HG03095 (cell line): ENCODE measurements around the gene PHC2.

Source experiments
- ATAC-seq: cut with Tn5 transposase; IDR thresholded peaks from one replicate; pipeline ENCODE4 v1.9.1; 2021; ENCODE audit warnings: moderate library complexity; ENCODE audit not compliant: unreplicated experiment

The PHC2 gene

DNA sequence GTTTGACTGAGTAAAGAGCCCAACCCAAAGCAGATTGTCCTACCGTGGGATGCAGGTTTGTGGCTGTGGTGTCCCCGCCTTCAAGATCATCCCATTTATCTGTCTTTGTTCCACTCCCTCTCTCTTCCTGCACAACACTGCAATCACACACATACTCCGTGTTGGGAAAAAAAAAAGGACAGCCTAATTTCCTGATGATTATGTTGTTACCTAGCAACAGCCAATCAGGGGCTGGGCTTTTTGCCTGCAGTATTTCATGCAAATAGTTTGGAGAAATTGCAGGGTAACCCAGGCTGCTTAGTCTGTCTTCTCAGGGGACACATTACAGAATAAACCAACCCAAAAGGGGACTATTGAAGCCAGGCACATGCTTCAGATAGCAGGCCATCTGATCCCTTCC lies 38.3 kb downstream of the PHC2 start:
- no peak for ATAC-seq

DNA sequence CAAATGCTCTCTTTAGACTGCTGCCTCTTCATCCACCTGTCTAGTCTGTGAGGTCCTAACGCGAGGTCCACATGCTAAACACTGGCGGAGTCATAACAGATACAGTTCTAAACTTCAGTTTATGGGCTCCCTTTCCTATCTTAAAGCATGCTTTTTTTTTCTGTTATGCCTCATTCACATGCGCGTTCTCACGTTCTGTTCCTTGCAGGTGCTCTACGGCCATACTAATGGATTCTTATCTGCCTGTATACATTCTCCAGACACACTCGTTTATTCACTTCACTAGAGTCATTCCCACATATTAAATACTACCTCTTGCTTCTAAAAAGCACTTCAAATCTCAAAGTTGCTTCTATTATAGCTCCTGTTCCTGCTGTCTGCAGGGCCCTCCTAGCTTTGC lies 38.7 kb downstream of the PHC2 start:
- ATAC-seq = no peak

DNA sequence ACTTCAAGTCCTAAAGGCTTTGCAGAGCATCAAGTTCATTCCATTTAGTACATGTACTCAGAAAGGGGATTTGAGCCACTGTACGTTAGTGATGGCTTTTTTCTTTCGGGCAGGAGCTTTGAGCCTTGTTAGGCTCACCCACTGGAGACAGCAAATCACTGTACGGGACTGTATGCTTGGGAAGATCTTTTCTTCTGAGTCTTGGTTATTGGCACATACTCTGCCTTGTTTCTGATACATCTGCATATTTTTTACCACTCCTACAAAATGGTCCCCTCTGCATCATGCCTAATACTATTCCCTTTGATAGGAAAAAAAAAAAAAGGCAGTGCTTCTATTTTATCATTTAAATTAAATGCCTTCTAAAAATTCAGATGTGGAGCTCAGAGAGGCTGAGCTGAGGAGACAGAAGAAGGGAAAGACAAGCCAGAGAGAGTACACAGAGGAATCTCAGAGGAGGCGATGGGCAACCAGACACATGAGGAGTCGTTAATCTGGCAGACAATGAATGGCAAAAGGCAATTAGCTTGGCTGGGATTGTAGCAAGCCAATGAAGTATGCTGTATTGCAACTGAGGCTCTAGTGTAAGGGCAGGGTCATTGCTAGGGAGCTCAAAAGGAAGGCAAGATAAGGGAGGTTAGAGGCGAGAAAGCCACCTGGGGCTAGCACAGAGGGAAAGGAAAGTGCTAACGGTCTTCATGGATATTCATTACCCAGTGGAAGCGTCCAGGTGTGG lies 39.4 kb downstream of the PHC2 start:
- ATAC-seq = no peak

DNA sequence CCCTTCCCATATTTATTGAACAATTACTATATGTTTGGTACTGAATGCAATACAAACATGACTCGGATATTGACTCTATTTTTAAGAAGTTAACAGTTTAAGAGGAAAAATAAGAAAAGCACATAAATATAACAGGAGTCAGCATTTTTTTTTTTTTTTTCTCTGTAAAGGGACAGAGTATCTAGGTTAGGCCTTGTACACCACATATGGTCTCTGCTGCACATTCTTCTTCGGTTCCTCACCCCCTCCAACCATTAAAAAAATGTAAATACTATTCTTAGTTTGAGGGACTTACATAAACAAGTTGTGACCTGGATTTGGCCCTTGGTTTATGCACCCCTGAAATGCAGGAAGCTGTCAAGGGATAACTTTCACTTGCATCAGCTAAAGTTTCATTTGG lies 40.4 kb downstream of the PHC2 start:
- ATAC-seq = no peak

DNA sequence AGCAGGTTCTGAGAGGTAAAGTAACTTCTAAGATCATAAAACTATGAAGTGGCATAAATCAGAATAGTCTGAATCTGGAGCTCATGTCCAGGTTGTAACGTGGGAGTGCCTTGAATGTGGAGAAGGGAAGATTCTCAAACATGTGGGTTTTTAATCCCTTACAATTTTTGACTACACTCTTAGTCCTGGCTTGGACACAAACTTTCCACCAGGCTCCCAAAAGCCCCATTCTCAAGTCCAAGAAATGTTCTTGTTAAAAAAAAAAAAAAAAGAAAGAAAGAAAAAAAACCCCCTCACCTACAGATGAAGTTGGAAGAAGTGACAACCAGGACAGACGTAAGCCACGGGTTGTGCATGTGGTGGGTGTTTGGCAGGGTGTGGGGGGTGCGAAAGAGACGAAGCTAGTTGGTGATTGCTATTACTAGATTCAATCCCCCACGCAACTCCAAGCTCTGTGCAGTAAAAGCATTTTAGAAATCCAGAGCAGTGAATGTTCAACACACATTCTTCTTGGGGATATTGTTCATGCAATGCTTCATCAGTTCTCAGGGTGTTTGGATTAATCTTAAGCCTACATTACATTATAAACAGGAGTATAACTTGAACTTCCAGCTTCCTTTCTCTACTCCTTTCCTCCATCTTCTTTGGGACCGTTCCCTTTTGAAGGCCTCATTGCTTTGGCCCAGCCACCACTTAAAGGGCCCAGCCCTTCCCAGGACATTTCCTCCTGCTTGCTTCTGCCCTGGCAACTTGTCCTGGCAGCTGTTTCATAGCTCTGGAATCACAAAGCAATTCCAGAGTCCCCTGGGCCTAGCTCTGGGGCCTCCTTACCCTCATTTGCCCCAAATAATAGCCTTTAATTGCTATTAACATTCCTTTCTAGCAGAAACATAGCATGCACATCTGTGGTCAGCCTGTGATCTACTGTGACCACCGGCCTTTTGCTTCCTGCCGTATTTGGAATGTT lies 41.8 kb downstream of the PHC2 start:
- no peak for ATAC-seq

DNA sequence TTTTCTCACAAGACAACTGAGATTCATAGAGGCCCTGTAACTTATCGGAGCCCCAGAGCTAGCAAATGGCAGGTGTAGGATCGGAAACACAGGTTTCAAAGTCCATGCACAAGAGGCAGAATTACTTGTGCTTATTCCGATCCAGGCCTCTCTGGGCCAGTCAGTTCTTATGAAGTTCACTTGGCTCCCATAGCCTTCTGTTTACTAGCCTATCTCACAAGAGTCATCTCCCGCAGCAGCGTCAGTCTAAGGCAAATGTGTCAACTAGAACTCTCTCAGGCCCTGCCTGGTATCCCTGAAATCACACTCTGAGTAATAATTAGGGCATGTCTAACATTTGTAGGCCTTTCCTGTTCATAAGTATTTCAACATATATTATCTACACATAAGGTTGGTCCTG lies 43.3 kb downstream of the PHC2 start:
- no peak for ATAC-seq

DNA sequence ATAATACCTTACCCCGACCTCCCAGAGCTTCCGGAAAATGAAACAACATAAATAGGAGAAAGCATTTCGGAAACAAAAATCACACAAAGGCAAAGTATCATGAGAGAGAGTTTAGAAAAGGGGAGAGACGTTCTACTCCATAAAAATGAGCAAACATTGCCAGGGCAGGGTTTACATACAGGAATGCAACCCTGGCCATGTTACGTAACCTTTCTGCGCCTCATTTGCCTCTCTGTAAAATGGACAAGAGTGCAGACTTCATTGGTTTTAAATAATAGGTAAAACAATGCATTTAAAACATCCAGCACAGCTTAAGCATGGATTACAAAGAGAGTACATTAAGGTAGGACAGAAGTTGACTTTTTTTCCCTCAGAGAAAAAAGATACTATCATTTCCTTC lies 45.6 kb downstream of the PHC2 start:
- no peak for ATAC-seq

DNA sequence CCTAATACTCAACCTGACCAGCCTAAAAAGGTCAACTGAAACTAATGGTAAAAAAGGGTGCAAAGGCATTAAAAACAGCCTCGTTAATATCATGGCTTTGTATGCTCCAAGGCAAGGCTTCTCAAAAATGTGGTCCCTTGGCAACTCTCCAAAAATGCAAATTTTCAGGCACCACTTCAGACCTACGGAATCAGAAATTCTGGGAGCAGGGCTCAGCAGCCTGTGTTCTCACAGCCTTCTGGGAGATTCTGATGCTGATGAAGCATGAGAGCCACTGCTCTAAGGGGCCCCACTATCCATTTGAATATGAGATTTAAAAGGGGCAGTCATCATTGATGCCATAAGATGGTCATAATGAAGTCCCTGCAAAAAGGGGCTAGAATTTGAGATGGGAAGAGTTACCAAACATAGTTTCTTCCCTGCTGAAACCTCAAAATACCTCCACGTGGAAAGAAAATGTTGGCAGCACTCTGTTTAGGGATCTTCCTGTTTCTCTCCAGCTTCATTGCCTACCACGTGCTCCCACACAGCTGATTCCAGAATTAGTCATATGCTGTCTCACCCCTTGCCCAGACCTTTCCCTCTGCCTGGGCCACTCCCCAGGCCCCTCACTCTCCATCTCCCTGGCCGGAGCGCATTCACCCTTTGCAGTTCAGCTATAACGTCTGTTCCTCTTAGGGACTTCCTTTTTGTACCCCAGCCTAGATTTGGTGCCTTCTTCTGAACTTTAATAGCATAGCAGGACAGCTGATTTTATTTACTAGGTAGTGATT lies 46.7 kb downstream of the PHC2 start:
- ATAC-seq = no peak

DNA sequence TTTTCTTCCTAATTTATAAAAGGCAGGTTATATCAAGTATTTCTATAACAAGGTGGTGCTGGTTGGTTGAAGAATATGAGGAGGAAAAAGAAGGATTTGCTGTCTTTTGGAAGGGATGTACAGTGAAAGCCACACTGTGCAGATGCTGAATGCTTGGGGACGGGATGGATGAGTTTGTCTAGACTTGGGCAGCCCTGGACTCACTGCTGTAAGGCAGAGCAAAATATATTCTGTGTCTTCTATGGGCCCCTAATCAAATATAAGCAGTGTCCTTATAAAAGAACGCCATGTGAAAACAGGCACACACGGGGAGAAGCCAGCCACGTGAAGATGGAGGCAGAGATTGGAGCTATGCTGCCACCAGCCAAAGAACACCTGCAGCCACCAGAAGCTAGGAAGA lies 47.4 kb downstream of the PHC2 start:
- ATAC-seq = no peak

DNA sequence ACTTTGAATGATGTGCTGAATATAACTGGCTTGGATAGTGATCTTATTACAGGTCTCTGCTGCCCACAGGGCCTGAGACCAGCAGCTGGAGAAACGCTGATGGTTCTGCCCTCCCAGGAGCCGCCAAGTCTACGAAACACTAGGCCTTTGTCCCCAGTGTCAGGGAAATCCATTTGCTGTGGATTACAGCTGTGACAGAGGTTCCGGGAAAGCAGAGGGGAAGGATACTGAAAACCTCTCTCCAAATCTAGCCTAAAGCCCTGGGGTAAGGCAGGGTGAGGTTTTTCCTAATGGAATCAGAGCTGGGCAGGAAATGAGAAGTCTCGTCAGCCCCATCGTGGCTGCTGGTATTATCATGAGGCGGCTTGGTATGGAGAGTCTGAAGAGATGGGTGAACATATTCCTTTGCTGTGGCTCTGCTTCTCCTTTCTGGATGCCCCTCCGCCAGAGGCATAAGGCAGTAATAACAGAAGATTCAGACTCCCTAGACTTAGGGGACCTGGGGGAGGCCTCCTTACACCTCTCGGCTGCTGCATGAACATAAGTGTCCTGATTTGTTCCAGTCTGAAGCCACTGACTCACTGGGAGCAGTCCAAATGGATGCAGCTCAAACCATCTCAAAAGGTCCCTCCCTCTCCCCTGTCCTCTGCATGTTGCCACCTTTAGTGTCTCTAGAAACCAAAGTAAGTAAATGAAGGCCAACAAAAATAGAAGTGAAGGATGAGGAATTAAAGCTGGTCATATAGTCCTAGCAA lies 48.1 kb downstream of the PHC2 start:
- no peak for ATAC-seq

DNA sequence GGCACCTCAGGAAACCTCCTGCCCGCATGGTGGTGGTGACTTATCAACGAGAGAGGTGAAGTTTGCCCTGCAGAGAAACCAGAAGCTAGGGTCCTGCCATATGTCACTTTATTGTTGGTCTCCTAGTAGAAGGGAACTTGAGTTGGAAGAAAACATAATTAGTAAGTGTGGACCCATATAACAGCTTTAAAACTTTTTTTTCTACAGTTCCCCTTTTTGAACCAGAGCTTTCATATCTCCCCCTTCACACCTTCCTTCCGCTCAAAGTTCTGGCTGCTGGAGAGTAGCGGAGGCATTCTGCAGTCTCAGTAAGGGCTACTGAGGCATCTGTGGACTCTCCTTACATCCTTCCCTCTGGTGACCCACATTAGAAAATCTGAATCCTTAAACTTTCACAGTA lies 48.9 kb downstream of the PHC2 start:
- no peak for ATAC-seq

DNA sequence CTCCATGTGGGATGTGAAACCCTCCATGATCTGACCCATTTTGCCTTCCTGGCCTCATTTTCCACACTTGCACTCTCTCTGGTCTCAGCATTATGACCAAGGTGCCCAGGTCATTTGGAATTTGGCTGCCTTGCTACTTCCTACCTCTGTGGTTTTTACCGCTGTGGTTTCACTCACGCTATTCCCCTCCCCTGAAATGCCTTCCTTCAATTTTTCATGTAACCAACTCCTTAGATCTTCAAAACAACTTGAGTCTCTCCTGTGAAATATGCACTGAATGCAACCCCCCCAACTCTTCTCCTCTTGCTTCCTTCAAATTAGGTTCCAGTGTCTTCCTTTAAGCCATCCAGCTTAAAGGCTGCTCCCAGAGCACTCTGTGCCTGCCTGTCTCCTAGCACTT lies 50.1 kb downstream of the PHC2 start:
- ATAC-seq = no peak

DNA sequence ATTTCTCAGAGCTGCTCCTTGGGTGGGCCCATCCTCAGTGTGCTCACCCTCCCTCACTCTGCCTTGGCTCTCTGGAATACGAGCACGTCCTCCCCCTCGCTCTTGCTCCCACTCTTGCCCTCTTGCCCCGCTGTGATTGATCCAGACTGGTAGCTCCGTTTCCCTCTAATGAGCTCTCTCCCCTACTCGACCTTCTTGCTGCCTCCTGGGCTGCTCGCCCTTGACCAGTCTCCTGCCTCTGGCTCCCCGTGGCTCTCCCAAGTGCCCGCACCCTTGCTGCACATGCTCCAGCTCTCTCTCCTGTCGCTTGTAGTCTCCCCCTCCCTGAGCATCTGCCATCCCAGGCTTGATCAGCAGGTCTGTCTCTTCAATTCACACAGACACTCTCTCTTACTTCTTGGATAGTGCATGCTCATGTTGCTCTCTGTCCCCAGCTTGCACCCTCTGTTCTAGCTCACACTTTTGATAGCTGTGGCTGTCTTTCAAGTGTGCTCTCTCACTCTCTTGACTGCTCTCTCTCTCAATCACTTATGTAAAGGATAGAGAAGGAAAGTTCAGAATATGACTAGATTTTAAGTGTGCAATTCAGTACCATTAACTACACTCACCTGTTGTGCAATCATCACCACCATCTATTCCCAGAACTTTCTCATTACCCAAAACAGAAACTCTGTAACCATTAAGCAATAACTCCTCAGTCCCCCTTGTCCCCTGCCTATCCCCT lies 51.1 kb downstream of the PHC2 start:
- no peak for ATAC-seq

DNA sequence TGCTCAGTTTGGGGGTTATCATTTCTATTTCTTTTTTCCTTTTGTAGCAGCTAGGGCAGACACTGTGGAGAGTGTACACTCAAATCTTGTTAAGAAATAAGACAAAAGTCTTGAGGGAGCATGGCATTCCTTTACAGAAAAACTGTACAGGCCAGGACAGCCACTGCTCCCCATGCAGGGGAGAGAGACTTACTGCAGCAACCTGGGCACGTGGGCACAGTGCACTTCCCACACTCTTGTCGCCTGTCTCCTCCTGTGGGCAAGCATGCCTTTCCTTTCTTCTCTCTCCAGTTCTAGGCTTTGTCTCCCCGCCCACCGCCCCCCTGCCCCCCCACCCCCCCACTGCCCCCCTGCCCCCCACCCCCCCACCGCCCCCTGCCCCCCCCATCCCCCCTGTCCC lies 51.9 kb downstream of the PHC2 start:
- ATAC-seq = no peak

DNA sequence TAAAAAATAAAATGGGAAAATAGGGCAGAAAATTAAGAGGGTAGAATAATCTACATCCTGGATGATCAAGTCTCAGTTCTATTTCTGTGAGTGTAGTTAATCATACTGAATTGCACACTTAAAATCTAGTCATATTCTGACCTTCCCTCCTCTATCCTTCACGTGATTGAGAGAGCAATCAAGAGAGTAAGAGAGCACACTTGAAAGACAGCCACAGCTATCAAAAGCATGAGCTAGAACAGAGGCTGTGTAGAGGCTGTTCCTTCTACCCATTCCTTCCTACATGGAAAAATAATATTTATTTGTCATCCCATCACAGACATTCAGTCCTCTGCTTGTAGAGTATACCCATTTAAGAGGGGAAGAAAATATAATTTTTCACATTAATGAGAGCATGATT lies 52.4 kb downstream of the PHC2 start:
- ATAC-seq = no peak

DNA sequence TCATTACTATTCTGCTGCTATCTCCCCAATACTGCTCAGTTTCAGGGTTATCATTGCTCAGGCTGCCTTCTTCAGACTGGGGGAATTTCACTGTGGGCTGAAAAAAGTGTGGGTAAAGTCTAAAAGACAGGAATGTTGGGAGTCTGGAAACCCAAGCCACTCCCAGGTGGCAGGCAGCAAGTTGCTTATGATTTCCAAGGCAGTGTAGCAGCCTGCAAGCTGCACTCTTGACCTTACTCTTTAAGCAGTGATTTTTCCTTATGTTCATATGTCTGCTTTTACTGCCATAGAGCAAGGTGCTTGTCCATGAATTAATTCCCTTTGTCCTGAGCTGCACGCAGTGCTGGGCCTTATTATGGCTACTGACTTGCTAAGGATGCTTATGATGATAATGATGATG lies 53.1 kb downstream of the PHC2 start:
- ATAC-seq = no peak

DNA sequence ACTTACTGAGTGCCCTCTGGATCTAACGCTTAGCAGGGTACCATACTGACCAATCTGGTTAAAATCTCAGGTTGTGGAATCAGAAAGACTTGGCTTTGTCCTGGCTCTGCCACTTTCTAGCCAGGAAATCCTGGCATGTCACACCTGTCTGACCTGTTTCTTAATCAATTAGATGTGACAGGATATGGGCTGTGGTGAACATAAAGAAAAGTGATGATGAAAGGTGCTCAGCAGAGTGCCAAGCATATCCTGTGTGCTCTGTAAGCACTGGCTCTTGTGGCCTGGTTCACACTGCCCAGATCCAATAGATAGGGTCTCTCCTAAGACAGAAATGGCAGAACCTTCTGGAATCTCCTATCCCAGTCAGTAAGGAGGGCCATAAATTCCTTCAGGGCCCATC lies 53.9 kb downstream of the PHC2 start:
- ATAC-seq = no peak

DNA sequence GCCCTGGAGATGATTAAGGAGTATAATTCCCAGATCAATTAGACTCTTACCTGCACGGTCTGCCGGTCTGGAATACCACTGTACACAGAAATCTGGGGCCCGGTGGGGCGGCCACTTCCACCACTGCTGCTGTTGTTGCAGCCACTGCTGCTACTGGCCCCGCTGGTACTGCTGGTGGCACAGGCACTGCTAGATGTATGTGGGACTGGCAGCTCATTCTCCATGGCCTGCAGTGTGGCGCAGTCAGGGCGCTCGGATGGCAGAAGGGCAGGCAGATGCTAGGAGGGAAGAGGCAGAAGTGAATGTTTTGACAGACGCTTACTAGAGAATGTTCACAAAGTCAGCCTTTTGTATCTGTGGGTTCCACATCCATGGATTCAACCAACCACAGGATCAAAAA lies 55.6 kb downstream of the PHC2 start:
- no peak for ATAC-seq

DNA sequence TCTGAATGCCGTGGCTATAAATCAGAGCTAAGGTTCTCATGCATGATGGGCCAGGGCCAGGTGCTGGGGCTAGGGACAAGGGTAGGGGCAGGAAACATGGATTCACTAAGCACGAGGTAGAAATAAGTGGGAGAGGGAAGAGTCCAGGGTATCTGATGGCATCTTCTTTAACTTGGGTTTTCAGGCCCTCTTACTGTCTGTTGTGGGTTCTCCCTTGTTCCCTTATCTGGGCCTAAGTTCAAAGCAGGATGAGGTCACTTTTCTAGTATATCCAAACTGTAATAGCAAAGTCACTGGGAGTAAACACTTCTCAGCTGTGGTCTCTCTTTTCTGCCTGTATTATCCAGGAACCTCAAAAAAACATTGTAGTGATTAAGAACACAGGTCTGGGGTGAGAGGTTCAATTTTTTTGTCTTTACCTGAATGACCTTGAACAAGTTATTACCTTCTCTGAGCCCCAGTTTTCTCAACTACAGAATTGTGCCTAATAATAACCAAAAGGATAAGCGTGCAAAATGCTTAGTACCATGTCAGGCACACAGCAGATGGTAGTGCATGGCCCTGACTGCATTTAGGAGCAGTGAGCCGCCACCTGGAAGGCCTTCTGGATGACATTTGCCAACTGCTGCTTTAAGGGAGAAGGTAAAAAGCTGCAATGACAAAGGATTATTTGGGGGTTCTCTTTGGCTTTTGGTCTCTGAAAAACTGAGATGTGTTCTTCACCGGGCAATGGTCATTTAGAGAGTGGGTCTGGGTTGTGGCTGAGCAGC lies 56.4 kb downstream of the PHC2 start:
- no peak for ATAC-seq
